Prostate gland (tissue), 2 donors: ENCODE results near the gene MRE11.

Experiments used
- CTCF ChIP-seq, 4 experiments: fragments of 200-600 bp in 2 of 4; fragments of 450-650 bp in 2 of 4; sonication (generic) in 2 of 4; IDR thresholded peaks; 1 replicate in 3 of 4; 2 replicates in 1 of 4; pipeline ENCODE4 v1.5.1; 2016 to 2019; ENCODE audit warnings: antibody characterized with exemption in 4 of 4, mild to moderate bottlenecking in 2 of 4, moderate library complexity in 2 of 4
- POLR2A ChIP-seq: fragments of 450-650 bp; IDR thresholded peaks from one replicate; pipeline ENCODE4 v1.6.1; 2016; ENCODE audit warnings: antibody characterized with exemption, mild to moderate bottlenecking

GRCh38 chr11:94532211-94532610, 38.6 kb upstream of the MRE11 start:
- TF ChIP-seq CTCF (IDR thresholded peaks at IDR 0.05) (no peak), POLR2A (no peak)
